Posterior cingulate gyrus (tissue), 11 donors: ENCODE measurements around the gene BHLHE23.
A peak's percentile ranks its signal among the peaks of the same experiment; 100 is the strongest.

Experiments used
- DNase-seq, 10 donors: peaks; one replicate each; pipeline versions ENCODE4 v3.0.0 to v3.0.0-alpha.2; 2020 to 2021; ENCODE audit warnings: mixed read lengths in 3 of 10
- intact Hi-C: fragments of 100-400 bp; cut with DNase I; formaldehyde crosslinking; loops from one replicate; pipeline ENCODE4 v1.15.1; 2023

BHLHE23 gene

DNA sequence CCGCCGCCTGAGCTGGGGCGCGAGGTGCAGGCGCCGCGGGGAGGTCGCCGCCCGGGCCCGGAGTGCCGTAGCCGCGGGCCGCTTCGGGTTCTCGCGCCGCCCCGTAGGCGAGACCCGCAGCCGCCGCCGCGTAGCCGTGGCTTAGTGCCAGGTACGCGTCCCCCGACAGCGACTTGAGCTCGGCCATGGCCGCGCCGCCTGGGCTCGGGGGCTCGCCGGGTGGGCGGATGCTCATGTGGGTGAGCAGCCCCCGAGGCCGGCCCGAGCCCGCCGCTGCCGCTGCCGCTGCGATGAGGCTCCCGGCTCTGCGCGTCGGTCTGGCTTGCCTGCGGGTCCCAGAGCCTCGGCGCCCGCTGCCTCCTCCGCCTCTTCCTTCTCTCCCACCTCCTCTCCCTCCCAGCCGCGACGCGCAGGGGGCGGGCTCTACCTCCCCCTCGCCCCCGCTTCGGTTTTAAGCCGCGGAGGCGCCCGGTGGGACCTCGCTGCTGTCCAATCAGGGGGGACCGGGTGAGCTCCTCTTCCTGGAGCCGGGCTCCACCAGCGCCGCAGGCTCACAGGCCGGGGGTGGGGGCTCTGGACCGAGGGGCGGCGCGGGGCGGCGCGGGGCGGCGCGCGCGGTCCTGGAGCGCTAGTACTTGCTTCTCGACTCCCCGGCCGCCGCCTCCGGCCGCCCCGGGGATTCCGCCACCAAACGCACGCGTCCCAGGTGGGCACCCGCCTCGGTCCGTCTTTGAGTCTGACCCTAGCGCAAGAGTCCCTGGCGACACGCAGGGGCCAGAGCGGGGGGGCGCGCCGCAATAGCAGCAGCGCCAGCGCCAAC is at the start of gene BHLHE23:
Gene BHLHE23 (minus strand): TSS at position 425 of the 820 bp plus-strand sequence. CDS start 190 bp downstream, at position 235.
- DNase-seq = no peak
- intact Hi-C loops = no loop called here

- intact Hi-C loops = loop anchor here (1.0 kb wide), 1 partner anchor 124 kb away; no protein-coding TSS in a partner anchor
- peak in 7 of 10 donors; percentile 8 to 84 (median 21) for DNase-seq
These were observed 48.9 kb upstream of the BHLHE23 start for GRCh38 chr20:63055575-63056235.

DNA sequence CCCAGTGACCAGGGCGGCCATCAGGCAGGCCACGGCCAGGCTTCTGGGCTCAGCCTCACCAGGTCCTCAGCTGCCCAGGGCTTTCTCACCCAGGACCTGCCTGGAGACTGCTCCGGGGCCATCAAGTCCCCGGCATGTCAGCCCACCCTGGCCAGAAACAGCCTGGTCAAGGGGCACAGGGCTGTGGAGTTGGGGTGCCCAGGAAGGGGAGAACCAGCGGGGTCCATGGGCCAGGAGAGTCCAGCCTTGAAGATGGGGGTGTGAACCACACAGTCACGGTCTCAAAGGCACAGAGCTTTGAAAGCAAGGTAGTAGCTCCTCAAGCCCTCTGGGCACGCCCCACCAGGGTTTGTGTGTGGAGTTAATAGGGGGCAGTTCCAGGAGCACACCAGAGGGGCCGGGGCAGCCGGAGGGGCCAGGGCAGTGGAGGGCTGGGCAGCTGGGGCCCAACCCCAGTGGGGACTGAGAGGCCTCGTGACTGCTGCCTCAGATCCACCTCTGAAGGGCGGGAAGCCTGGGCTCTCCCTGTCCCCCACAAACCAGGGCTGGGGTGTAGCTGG is 48.0 kb upstream of the BHLHE23 start:
- DNase-seq = peak in 7 of 10 donors; percentile 4 to 77 (median 20)
- intact Hi-C loops = no loop called here

DNA sequence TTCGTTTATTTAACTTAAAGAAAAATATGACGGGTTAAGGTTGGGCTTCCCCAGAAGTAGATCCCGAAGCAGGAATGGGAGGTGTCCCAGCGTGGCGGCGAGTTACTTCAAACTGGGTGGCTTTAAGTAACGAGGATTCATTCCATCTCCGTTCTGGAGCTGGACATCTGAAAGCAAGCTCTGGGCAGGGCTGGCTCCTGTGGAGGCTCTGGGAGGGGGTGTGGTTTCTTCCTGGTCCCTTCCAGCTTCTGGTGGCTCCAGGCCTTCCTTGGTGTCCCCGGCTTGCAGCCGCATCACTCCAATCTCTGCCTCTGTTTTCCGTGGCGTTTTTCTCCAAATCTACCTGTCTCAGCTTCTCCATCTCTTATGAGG is 47.3 kb upstream of the BHLHE23 start:
- peak in 6 of 10 donors; percentile 3 to 56 (median 36) for DNase-seq
- intact Hi-C loops = no loop called here

GRCh38 chr20:63053432-63054102 is 46.8 kb upstream of the BHLHE23 start:
- DNase-seq = peak in 4 of 10 donors; percentile 3 to 56 (median 9)
- intact Hi-C loops = no loop called here

GRCh38 chr20:63052571-63053431 is 46.0 kb upstream of the BHLHE23 start:
- peak in 5 of 10 donors; percentile 8 to 76 (median 54) for DNase-seq
- intact Hi-C loops = no loop called here

DNA sequence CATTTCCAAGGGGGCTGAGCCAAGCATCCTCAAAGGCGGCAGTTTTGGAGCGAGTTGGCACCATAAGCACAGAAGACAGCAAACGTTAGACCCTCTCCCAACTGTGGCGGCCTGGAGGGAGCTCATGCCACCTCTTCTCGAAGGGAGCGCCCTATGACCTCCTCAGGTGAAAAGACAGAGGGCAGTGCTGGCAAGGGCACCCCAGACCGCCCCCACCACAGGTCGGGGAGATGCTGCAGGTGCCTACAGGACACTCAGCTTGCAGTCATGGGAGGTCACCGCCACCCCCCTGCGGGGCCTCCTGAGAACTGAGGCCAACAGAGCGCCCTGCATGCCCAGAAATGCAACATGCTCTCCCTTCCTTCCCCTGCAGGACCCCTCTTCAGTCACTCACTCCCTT is 45.1 kb upstream of the BHLHE23 start:
- DNase-seq = peak in 4 of 10 donors; percentile 12 to 78 (median 40)
- intact Hi-C loops = no loop called here

GRCh38 chr20:63051186-63051860 is 44.6 kb upstream of the BHLHE23 start:
- intact Hi-C loops = no loop called here
- peak in 4 of 10 donors; percentile 11 to 75 (median 52) for DNase-seq

- DNase-seq = peak in 3 of 10 donors; percentile 10 to 49 (median 24)
- intact Hi-C loops = no loop called here
These were observed 43.6 kb upstream of the BHLHE23 start for GRCh38 chr20:63050406-63050805.

- peak in 3 of 10 donors; percentile 66 to 78 (median 68) for DNase-seq
- intact Hi-C loops = no loop called here
These were observed 42.9 kb upstream of the BHLHE23 start for GRCh38 chr20:63049561-63050221.

- intact Hi-C loops = no loop called here
- DNase-seq = peak in 2 of 10 donors; percentile 13 to 63
These were observed 42.4 kb upstream of the BHLHE23 start for GRCh38 chr20:63049191-63049518.

DNA sequence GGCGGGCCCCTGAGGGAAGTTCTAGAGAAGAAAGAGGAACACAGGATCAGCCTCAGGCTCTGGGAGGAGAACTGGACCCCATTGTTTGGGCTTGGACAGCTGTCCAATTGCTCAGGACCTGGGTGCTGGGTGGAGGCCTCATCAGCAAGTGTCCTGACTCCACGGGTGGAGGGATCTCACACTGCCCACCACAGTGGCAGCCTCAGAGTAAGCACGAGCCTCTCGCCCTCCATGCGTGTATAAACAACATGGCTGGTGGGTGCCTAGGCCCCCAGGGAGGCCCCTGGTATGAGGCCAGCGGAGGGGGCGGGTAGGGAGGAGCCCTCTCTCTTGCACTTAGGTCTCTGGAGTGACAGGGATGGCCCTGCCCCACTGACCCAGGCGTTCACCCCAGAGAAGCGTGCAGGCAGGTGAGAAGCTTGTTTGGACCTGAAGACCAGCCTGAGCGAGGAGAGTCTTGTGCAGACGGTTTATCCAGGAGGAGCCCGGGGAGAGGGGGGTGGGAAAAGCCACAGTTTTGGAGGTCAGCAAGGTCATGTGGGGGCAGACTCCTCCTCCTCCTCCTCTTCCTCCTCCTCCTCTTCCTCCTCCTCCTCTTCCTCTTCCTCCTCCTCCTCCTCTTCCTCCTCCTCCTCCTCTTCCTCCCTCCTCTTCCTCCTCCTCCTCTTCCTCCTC is 41.9 kb upstream of the BHLHE23 start:
- peak in 3 of 10 donors; percentile 25 to 48 (median 42) for DNase-seq
- intact Hi-C loops = no loop called here

- peak in 2 of 10 donors; percentile 9 to 39 for DNase-seq
- intact Hi-C loops = no loop called here
These were observed 41.2 kb upstream of the BHLHE23 start for GRCh38 chr20:63047946-63048345.

DNA sequence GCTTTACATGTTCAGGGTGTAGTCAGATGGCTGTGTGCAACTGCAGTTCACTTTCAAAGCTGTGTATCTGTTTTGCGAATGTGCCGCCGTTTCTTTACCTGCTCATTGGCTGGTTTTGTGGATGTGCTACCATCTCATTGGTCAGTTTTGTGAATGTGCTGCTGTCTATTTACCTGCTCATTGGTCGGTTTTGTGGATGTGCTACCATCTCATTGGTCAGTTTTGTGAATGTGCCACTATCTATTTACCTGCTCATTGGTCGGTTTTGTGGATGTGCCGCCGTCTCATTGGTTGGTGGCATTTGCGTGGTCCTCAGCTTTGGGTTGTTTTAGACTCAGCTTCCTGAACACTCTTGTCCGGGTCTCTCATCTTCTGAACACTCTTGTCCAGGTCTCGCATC is 40.5 kb upstream of the BHLHE23 start:
- DNase-seq = peak in 1 of 10 donors; percentile 18
- intact Hi-C loops = no loop called here

GRCh38 chr20:63046841-63047240 is 40.1 kb upstream of the BHLHE23 start:
- peak in 2 of 10 donors; percentile 50 to 69 for DNase-seq
- intact Hi-C loops = no loop called here

DNA sequence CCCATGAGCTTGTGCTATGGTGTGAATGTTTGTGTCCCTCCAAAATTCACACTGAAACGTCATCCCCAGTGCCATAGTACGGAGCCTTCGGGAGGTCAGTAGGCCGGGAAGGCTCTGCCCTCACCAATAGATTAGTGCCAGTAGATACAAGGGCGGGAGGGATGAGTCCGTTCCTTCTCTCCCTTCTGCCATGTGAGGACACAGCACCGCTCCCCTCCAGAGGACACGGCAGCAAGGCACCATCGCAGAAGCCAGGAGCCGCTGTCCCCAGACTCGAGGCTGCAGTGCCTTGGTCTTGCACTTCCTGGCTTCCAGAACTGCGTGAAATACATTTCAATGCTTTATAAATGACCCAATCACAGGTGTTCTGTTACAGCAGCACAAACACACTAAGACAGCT is 39.2 kb upstream of the BHLHE23 start:
- intact Hi-C loops = no loop called here
- peak in 3 of 10 donors; percentile 17 to 62 (median 40) for DNase-seq

DNA sequence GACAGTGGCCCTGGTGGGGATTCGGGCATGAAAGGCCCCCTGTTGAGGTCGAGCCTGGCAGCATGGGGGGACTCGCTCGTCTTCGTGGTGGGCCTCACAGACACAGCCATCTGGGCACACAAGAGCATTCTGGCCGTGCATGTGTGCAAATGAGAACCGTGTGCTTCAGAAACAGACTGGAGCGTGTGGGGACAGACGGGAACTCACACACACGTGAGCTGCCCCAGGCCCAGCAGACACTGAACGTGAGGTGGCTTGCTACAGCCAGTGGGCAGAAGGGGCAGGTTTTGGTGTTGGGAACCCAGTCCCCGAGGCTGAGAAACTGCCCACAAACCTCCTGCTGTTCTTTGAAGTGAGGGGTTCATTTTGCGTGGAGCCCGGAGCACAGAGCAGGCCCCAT is 38.6 kb upstream of the BHLHE23 start:
- DNase-seq = peak in 2 of 10 donors; percentile 41 to 60
- intact Hi-C loops = no loop called here

DNA sequence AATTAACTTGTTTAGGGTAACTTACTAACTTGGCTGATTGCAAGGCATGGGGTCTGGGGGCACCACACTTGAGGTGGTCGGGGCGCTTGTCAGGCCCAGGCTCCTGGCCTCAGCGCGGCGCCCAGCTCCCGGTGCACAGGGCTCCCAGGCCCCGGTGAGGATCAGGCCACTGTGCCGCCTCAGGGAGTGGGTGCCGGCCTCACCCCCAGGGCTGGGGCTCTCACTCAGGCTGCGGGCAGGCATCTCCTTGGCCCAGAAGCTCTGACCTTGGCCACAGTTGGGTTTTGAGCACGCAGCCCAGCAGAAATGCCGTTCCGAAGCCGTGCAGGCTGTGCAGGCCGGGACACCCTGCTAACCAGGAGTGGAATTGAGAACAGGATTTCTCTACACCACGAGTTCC is 37.8 kb upstream of the BHLHE23 start:
- intact Hi-C loops = no loop called here

More for the DNA sequence above, 37.8 kb upstream of the BHLHE23 start:
- peak in 3 of 10 donors; percentile 59 to 71 (median 67) for DNase-seq
